HUES6 (cell line): Measurements from ENCODE around the gene KRABD2.

ENCODE experiments used
- H3K27ac ChIP-seq: 2 replicates; pipeline ENCODE4 v1.7.0; 2013; ENCODE audit warnings: low read depth, mild to moderate bottlenecking, low read length, inconsistent platforms
- H3K27me3 ChIP-seq: 2 replicates; pipeline ENCODE4 v1.6.1; 2013; ENCODE audit warnings: low read length; ENCODE audit not compliant: control insufficient read depth, insufficient read depth
- H3K36me3 ChIP-seq: 2 replicates; pipeline ENCODE4 v1.6.1; 2013; ENCODE audit warnings: low read length; ENCODE audit not compliant: control insufficient read depth, insufficient read depth
- H3K4me1 ChIP-seq: 2 replicates; pipeline ENCODE4 v1.6.1; 2013; ENCODE audit warnings: low read length; ENCODE audit not compliant: control insufficient read depth, insufficient read depth
- H3K4me3 ChIP-seq: 2 replicates; pipeline ENCODE4 v1.5.1; 2013; ENCODE audit warnings: low read depth, low read length
- H3K9ac ChIP-seq: one replicate; pipeline ENCODE4 v1.6.1; 2013; ENCODE audit warnings: mild to moderate bottlenecking, low read length
- H3K9me3 ChIP-seq: 2 replicates; pipeline ENCODE4 v1.6.1; 2013; ENCODE audit warnings: low read depth, low read length; ENCODE audit not compliant: control insufficient read depth, insufficient read depth

KRABD2 gene

DNA sequence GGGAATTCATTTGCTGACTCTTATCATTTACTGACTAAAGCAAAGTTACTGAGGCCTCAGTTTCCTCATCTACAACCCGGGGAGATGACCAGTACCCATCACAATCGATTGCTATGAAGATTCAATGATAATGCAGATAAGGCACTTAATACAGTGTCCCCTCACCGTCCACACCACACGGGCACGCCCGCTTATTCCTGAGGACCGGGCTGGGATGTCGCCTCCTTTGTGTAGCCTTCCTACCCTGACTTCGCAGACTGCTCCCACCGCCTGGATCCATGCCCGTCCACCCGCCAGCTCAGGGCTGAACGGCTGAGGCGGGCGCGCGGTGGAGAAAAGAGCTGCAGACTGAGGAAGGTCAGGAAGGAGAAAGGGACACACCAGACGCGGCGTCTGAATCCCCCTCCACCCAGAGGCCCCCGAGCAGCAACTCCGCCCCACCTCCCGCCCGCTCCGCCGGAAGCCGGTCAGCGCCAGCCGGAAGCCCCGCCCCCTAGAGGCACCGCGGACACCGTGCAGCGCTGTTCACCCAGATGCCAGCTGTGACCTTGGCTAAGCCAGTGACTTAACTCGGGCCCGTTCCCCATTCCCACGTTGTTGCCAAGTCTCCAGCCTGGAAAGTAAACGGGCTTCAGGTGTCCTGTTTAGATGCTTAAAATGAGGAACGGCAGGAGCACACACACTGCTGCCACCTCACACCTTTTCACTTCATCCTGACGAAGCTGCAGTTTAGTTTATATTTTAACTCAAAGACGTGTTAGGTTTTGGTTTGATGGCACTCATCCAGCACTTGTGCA is at the start of gene KRABD2:
TSS of gene KRABD2 (minus strand) at position 434 of the 797 bp plus-strand sequence.
- Histone ChIP-seq H3K4me1 (peaks cover 23% of the 10 kb centered on the region; the same call in 1 of the 2 replicates), H3K36me3 (peaks cover 51% of the 10 kb centered on the region), H3K9ac (peak within 1 kb of the TSS; percentile 91), H3K27me3 (no peaks in the 10 kb centered on the region), H3K27ac (peak within 1 kb of the TSS; percentile 70; the same call in 1 of the 2 replicates), H3K4me3 (peak within 1 kb of the TSS; percentile 72), H3K9me3 (no peaks in the 10 kb centered on the region)

DNA sequence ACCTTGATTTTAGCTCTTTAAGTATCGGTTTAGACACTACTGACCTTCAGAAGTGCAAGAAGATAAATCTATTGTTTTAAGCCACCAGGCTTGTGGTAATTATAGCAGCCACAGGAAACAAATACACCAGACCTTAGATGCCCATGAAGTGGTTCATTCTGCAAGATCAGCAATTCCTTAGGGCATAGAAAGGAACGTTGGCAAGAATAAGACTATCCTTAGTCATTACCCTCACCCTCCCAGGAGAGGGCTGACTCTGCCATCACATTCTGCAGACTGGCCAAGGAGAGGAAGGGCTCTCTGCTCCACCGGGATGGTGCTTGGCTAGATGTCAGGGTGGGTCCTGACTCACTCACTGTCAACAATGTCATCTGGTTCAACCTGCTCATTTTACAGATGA is 45.1 kb upstream of the KRABD2 start:
- H3K4me1 ChIP-seq: no peaks in the 10 kb centered on the region

DNA sequence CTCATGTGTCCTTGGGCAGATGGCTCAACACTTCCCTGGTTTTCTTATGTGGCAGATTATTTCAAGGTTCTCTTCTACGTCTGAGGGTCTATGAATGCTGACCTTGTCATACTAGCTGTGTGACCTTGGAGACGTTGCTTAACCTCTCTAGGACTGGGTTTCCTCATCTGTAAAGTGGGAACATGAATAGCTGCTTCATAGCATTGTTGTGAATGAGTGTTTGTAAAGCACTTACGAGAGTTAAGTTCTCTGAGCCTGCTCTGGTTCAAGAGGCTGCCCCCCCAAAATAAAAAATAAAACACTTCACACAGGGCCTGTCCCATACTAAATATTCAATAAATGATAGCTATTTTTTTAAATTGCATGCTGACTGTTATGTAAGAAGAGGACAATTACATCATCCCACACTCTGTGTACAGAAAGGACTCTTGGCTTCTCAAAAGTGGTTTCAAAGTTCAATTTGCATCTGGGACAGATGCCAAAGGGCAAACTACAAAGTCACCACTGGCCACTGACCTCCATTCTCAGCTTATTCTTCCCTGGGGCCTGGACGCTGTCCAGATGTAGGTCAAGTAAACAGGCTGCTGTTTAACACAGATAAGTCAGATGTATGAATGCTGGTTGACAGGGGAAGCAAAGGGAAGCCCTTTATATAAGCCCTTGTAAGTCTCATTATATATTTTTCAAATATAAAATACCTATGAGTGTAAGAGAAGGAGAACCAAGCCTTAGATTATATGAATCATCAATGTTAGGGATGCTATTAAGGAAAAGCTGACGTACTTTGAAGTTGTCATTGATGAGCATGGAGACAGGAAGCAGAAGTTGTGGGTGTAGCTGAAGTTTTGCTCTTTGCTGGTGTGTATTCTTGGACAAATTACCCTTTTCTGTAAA is 43.8 kb upstream of the KRABD2 start:
- H3K9ac ChIP-seq: no peak overlapping the region
- peaks cover 5% of the 10 kb centered on the region; the same call in 1 of the 2 replicates for H3K27me3 ChIP-seq
- H3K4me1 ChIP-seq: no peaks in the 10 kb centered on the region
- no peaks in the 10 kb centered on the region for H3K9me3 ChIP-seq
- no peak overlapping the region for H3K4me3 ChIP-seq
- H3K36me3 ChIP-seq: no peaks in the 10 kb centered on the region
- no peak overlapping the region for H3K27ac ChIP-seq

More for the DNA sequence above, 45.1 kb upstream of the KRABD2 start:
- H3K36me3 ChIP-seq: no peaks in the 10 kb centered on the region
- H3K4me3 ChIP-seq: no peak overlapping the region
- H3K27ac ChIP-seq: no peak overlapping the region
- no peaks in the 10 kb centered on the region; the same call in 1 of the 2 replicates for H3K27me3 ChIP-seq
- no peak overlapping the region for H3K9ac ChIP-seq
- H3K9me3 ChIP-seq: no peaks in the 10 kb centered on the region

DNA sequence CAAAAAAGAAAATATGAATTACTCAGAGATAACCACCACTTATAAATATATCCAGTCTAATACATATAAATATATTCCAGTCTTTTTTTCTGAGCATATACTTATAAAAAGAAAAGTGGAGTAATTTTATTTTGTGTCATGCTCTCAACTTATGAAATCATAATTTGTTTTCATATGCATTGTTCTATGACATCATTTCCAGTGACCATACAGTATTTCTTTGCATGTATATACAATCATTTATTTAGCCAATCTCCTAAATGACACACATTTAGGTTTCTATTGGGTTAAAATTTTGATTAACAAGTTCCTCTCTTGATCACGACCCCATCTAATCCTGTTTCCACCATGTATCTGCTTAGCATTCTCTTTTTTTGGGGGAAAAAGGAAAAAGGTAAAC is 42.8 kb upstream of the KRABD2 start:
- no peaks in the 10 kb centered on the region for H3K9me3 ChIP-seq
- no peaks in the 10 kb centered on the region for H3K4me1 ChIP-seq
- H3K27ac ChIP-seq: no peak overlapping the region
- H3K27me3 ChIP-seq: peaks cover 5% of the 10 kb centered on the region; the same call in 1 of the 2 replicates
- no peak overlapping the region for H3K9ac ChIP-seq
- no peak overlapping the region for H3K4me3 ChIP-seq
- H3K36me3 ChIP-seq: no peaks in the 10 kb centered on the region

DNA sequence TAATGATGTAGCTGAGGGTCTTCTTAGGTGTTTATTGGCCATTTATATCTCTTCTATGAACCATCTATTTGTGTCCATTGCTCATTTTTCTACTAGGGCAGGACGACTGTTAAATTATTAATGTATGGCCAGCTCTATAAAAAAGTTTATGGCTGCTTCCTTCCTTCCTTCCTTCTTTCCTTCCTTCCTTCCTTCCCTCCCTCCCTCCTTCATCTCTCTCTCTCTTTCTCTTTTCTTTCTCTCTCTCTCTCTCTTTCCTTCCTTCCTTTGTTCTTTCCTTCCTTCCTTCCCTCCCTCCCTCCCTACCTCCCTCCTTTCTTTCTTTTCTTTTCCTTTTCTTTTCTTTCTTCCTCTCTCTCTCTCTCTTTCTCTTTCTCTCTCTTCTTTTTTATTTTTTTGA is 42.0 kb upstream of the KRABD2 start:
- Histone ChIP-seq H3K9ac (no peak overlapping the region), H3K36me3 (no peaks in the 10 kb centered on the region), H3K27me3 (peaks cover 5% of the 10 kb centered on the region; the same call in 1 of the 2 replicates), H3K4me3 (no peak overlapping the region), H3K27ac (no peak overlapping the region), H3K4me1 (no peaks in the 10 kb centered on the region), H3K9me3 (no peaks in the 10 kb centered on the region)

DNA sequence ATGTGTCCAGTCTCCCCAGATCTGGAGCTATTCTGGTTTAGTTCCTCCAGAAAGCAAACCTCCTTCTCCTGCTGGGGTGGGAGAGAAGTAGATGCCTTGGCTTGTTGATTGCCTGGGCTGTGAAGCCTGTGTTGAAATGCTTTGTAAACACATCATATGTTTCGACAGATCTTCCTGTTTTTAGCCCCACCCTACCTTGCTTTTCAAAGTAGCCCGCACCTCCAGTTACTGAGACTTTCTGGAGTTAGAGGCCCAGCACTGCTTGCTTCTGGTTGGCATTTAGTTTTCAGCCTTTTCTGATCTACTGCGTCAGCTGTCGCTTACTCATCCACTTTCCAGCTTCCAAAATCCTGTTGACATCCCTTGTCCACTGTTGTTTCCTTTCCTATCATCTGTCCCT is 41.3 kb upstream of the KRABD2 start:
- Histone ChIP-seq H3K4me1 (no peaks in the 10 kb centered on the region), H3K4me3 (no peak overlapping the region), H3K36me3 (no peaks in the 10 kb centered on the region), H3K9me3 (no peaks in the 10 kb centered on the region), H3K27me3 (peaks cover 5% of the 10 kb centered on the region; the same call in 1 of the 2 replicates), H3K27ac (no peak overlapping the region), H3K9ac (no peak overlapping the region)

DNA sequence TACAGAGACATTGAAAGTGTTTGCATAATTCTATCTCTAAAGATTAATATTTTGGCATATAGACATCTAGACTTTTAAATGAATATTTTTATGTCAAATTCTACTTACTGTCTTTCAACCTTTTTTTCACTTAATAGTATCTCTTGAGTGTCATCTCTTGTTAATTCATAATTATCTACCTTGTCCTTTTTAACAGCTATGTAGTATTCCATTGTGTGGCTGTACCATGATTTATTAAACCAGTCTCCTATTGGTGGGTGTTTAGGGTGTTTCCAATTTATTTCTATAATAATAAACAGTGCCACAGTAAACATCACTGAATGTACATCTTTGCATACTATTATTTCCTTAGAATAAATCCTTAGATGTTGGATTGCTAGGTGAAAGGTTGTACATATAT is 37.4 kb upstream of the KRABD2 start:
- Histone ChIP-seq H3K9me3 (no peaks in the 10 kb centered on the region), H3K36me3 (no peaks in the 10 kb centered on the region), H3K4me1 (peaks cover 6% of the 10 kb centered on the region; the same call in 1 of the 2 replicates), H3K27ac (no peak overlapping the region), H3K9ac (no peak overlapping the region), H3K4me3 (no peak overlapping the region), H3K27me3 (peaks cover 5% of the 10 kb centered on the region; the same call in 1 of the 2 replicates)

DNA sequence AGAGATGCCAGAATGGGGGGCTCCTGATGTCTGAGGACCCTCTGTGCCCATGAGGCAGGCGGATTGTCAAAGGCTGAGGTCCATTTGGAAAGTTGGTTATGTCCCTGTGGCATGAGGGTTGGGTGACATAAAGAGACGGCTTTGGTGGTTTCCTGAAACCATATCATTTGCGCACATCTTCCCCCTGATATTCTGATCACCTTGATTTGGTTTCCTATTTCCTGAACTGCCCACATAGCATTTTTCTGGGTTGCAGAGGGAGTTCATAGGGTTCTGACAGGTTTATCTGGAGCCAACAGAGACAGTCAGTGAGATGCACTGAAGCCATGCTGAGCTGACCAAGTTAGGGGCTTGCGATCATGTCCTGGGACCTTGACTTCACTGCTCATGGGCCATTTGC is 36.8 kb upstream of the KRABD2 start:
- H3K4me1 ChIP-seq: peaks cover 10% of the 10 kb centered on the region
- no peak overlapping the region for H3K4me3 ChIP-seq
- H3K9ac ChIP-seq: no peak overlapping the region
- peaks cover 5% of the 10 kb centered on the region; the same call in 1 of the 2 replicates for H3K27me3 ChIP-seq
- H3K27ac ChIP-seq: no peak overlapping the region
- H3K36me3 ChIP-seq: no peaks in the 10 kb centered on the region
- no peaks in the 10 kb centered on the region for H3K9me3 ChIP-seq

DNA sequence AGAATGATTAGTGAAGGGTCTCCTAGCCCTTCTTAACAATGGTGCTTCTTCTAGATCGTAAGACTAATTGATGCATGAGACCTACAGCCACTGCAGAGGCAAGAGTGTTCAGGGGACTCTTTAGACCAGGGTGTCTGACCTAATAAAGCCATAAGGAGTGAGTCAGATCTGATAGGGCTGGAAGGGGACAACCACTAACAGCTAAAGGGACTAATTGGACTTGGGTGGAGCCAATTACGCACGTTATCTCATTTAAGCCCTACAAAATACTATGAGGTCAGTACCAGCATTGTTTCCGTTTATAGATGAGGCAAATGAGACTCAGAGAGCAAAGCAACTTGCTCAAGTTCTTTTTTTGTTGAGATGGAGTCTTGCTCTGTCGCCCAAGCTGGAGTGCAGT is 35.6 kb upstream of the KRABD2 start:
- Histone ChIP-seq H3K4me1 (peaks cover 13% of the 10 kb centered on the region), H3K9ac (no peak overlapping the region), H3K27me3 (peaks cover 5% of the 10 kb centered on the region; the same call in 1 of the 2 replicates), H3K4me3 (no peak overlapping the region), H3K9me3 (no peaks in the 10 kb centered on the region), H3K36me3 (no peaks in the 10 kb centered on the region), H3K27ac (no peak overlapping the region)

DNA sequence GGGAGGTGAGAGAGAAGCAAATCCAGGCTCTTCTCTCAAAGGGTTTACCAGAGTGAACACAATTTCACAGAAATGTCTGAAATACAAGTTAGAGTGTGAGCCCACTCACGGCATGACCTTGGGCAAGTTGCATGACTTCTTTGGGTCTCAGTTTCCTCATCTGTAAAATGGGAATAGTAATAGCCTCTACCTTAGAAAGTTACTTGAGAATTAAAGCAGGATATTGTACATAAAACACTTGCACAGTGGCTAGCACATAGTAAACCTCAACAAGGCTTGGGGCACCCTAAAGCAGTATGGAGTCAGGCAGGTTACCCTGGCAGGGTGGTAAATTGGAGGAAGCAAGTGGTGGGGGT is 34.4 kb upstream of the KRABD2 start:
- Histone ChIP-seq H3K36me3 (no peaks in the 10 kb centered on the region), H3K9ac (no peak overlapping the region), H3K4me1 (peaks cover 13% of the 10 kb centered on the region), H3K27me3 (no peaks in the 10 kb centered on the region; the same call in 1 of the 2 replicates), H3K9me3 (no peaks in the 10 kb centered on the region), H3K4me3 (no peak overlapping the region), H3K27ac (no peak overlapping the region)
